ENCODE data around the gene MARVELD1.

GRCh38 chr10:97763947-97764346, 50.4 kb downstream of the MARVELD1 start:
- TF ChIP-seq SUZ12 (IDR thresholded peaks at IDR 0.05; ENCODE audit: low read length): no peak
- no peak for TF ChIP-seq CREB1 (IDR thresholded peaks at IDR 0.05)
